Effector memory CD4-positive, alpha-beta T cell (primary cell): Measurements from ENCODE around the gene CISTR.

Experiments
- DNase-seq, 3 donors: peaks; one replicate each; pipeline ENCODE4 v3.0.0-alpha.2; 2020
- H3K27ac ChIP-seq: 2 replicates; pipeline ENCODE4 v1.7.0; 2013; ENCODE audit warnings: mild to moderate bottlenecking, low read length, moderate library complexity; ENCODE audit not compliant: insufficient read depth, poor library complexity, severe bottlenecking
- H3K27me3 ChIP-seq: replicated peaks from 2 replicates; pipeline ENCODE4 v1.7.0; 2013; ENCODE audit warnings: mild to moderate bottlenecking, low read length; ENCODE audit not compliant: insufficient read depth, control insufficient read depth, poor library complexity, severe bottlenecking
- H3K36me3 ChIP-seq: 2 replicates; pipeline ENCODE4 v1.7.0; 2013; ENCODE audit warnings: mild to moderate bottlenecking, low read length, moderate library complexity; ENCODE audit not compliant: control insufficient read depth, insufficient read depth
- H3K4me1 ChIP-seq: 2 replicates; pipeline ENCODE4 v1.7.0; 2013; ENCODE audit warnings: low read length, mild to moderate bottlenecking; ENCODE audit not compliant: control insufficient read depth, insufficient read depth, poor library complexity, severe bottlenecking
- H3K4me3 ChIP-seq: 2 replicates; pipeline ENCODE4 v1.7.0; 2013; ENCODE audit warnings: low read length, low read depth, mild to moderate bottlenecking; ENCODE audit not compliant: insufficient read depth, poor library complexity, severe bottlenecking
- H3K9me3 ChIP-seq: 2 replicates; pipeline ENCODE4 v1.7.0; 2013; ENCODE audit warnings: mild to moderate bottlenecking, low read length, moderate library complexity; ENCODE audit not compliant: control insufficient read depth

CISTR gene

GRCh38 chr12:53755451-53755891 lies 3.7 kb upstream of the CISTR start:
- no peaks in the 10 kb centered on the region for H3K9me3 ChIP-seq
- H3K4me1 ChIP-seq, result peaks cover 26% of the 10 kb centered on the region
- DNase-seq, result no peak
- H3K27ac ChIP-seq, result no peak overlapping the region
- H3K27me3 ChIP-seq, result peaks cover 17% of the 10 kb centered on the region
- no peaks in the 10 kb centered on the region for H3K36me3 ChIP-seq
- no peak overlapping the region for H3K4me3 ChIP-seq

- Histone ChIP-seq H3K9me3 (no peaks in the 10 kb centered on the region), H3K4me3 (no peak overlapping the region), H3K27me3 (peaks cover 14% of the 10 kb centered on the region), H3K27ac (no peak overlapping the region), H3K36me3 (no peaks in the 10 kb centered on the region), H3K4me1 (peaks cover 26% of the 10 kb centered on the region)
- no peak for DNase-seq
These were observed 3.0 kb upstream of the CISTR start for GRCh38 chr12:53754633-53755264.

GRCh38 chr12:53754188-53754585 lies 2.4 kb upstream of the CISTR start:
- DNase-seq, result no peak
- no peak overlapping the region for H3K27ac ChIP-seq
- H3K4me1 ChIP-seq, result peaks cover 26% of the 10 kb centered on the region
- H3K9me3 ChIP-seq, result no peaks in the 10 kb centered on the region
- no peaks in the 10 kb centered on the region for H3K36me3 ChIP-seq
- no peak overlapping the region for H3K4me3 ChIP-seq
- H3K27me3 ChIP-seq, result peaks cover 8% of the 10 kb centered on the region

GRCh38 chr12:53752621-53753020 lies 842 bp upstream of the CISTR start:
- no peaks in the 10 kb centered on the region for H3K36me3 ChIP-seq
- no peaks in the 10 kb centered on the region for H3K9me3 ChIP-seq
- H3K4me1 ChIP-seq, result peaks cover 29% of the 10 kb centered on the region
- no peak for DNase-seq
- H3K27ac ChIP-seq, result no peak overlapping the region
- H3K27me3 ChIP-seq, result peaks cover 9% of the 10 kb centered on the region
- no peak overlapping the region for H3K4me3 ChIP-seq

GRCh38 chr12:53752192-53752601 lies 418 bp upstream of the CISTR start:
- H3K27me3 ChIP-seq, result peaks cover 9% of the 10 kb centered on the region
- no peak overlapping the region for H3K27ac ChIP-seq
- H3K9me3 ChIP-seq, result no peaks in the 10 kb centered on the region
- peaks cover 29% of the 10 kb centered on the region for H3K4me1 ChIP-seq
- peak overlapping the region; percentile 58 for H3K4me3 ChIP-seq
- DNase-seq, result no peak
- H3K36me3 ChIP-seq, result no peaks in the 10 kb centered on the region

- Histone ChIP-seq H3K4me3 (peak overlapping the region; percentile 58), H3K27ac (no peak overlapping the region), H3K4me1 (peaks cover 33% of the 10 kb centered on the region), H3K9me3 (no peaks in the 10 kb centered on the region), H3K27me3 (peaks cover 13% of the 10 kb centered on the region), H3K36me3 (no peaks in the 10 kb centered on the region)
- DNase-seq, result no peak
These were observed 905 bp downstream of the CISTR start for GRCh38 chr12:53750812-53751335.

DNA sequence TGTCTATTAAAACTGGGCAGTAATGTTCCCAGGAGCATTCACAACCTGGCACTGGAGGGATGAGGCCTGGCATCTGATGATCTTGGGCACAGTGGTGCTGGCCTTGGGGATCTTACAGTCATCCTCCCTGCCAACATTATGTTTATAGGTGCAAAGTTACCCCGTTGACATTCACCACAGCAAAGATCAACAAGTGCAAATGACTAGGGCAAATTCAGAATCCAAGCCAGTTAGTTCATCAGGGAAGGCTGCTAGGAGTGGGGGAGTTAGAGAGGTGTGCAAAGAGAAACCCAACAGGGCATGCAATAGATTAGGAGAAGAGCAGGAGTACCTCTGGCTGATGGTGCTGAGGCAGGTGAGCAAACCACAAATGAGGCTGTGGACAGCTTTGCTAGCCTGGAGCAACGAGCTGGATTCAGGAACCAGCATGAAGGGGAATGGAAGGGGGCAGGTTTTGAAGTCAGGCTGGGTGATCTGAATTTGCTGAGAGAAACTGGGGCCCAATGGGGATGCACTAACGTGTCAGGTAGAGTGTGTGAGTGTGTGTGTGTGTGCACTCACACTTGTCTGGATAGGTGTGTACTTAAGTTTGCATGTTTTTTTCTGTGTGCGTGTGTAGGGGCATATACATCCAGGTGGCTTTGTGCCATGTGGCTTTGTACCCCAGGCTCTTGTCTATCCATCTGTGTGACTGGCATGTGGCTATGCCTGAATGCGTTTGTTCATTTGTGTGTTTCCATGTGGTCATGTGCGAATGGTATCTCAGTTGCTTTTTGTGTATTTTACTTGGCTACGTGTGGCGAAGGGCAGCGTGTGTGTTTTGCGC lies 1.6 kb downstream of the CISTR start:
- no peaks in the 10 kb centered on the region for H3K9me3 ChIP-seq
- peaks cover 17% of the 10 kb centered on the region for H3K27me3 ChIP-seq
- H3K4me1 ChIP-seq, result peaks cover 33% of the 10 kb centered on the region
- H3K4me3 ChIP-seq, result no peak overlapping the region
- no peak overlapping the region for H3K27ac ChIP-seq
- no peaks in the 10 kb centered on the region for H3K36me3 ChIP-seq
- no peak for DNase-seq

DNA sequence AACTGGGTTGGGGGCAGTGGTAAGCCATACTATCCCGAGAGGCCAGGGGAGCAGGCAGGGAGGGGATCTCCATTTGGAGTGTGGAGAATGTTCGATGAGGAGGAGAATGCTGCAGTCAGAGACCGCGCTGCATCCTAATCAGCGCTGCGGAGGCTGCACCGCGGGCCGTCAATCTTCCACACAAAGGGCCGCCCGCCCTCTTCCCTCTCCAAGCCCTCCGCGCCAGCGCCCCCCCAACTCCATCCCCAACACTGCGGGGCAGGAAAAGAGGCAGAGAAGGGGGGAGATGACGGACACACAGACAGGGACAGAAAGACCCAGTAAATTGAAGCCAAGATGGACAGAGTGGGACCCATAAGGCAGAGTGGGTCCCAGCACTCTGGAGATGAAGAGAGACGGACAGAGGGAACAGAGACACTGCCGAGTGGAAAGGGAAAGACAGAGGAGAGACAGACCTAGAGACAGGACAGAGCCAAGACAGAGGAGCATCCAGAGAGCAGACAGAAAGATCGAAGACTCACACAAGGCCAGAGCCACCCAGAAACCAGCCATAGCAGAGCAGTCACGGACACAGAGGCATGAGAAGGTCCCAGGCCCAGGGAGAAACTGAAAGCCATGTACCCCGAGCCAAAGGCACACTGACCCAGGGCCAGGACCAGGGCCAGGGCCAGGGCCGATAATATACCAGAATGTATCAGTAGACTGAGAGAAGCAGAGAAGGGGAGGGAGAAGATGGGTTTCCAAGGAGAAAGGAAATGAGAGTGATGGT lies 3.5 kb downstream of the CISTR start:
- no peak overlapping the region for H3K4me3 ChIP-seq
- no peak for DNase-seq
- H3K27me3 ChIP-seq, result peaks cover 20% of the 10 kb centered on the region
- H3K9me3 ChIP-seq, result no peaks in the 10 kb centered on the region
- no peak overlapping the region for H3K27ac ChIP-seq
- no peaks in the 10 kb centered on the region for H3K36me3 ChIP-seq
- H3K4me1 ChIP-seq, result peaks cover 33% of the 10 kb centered on the region

GRCh38 chr12:53747095-53747494 lies 4.7 kb downstream of the CISTR start:
- Histone ChIP-seq H3K4me3 (no peak overlapping the region), H3K4me1 (peaks cover 30% of the 10 kb centered on the region), H3K36me3 (no peaks in the 10 kb centered on the region), H3K27ac (no peak overlapping the region), H3K9me3 (no peaks in the 10 kb centered on the region), H3K27me3 (peaks cover 23% of the 10 kb centered on the region)
- DNase-seq, result no peak
